ENCODE results near the gene TCF12.
A peak's percentile ranks its signal among the peaks of the same experiment; 100 is the strongest.

Gene TCF12

DNA sequence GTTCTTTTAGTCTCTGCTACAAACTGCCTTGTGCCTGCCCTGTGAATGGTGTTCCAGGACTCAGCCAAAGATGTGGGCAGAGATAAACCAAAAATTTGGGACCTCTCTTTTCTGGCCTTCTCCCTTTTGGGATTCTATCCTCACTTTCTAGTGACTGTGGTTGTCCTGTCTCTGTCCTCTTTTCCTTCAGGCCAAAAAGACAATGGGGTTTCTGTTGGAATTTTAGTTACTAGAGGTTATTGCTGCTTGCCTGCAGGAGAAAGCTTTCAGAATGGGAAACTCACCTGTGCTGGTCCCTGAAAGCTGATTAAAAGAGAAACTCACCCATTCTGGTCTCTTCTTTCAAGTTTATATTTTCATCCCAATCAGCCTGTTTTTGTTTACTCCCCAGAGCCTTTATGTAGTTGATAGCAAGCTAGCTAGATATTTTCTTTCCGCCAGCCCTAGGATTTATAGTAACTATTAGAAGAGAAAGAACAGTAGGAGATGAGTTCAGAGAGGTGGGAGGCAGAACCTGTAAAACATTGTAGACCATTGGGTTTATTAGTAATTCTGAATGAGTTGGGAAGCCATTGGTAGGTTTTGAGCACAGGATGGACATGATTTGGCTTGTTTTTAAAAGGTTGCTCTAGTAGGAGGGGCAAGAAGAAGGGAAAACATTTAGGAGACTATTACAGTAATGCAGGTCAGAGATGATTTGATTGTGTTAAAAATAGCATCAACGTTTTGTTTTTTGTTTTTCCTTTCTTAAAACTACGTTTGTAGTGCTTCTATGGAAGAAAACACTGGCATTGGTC is 138.9 kb downstream of the TCF12 start:
- DNase-seq = no peak

DNA sequence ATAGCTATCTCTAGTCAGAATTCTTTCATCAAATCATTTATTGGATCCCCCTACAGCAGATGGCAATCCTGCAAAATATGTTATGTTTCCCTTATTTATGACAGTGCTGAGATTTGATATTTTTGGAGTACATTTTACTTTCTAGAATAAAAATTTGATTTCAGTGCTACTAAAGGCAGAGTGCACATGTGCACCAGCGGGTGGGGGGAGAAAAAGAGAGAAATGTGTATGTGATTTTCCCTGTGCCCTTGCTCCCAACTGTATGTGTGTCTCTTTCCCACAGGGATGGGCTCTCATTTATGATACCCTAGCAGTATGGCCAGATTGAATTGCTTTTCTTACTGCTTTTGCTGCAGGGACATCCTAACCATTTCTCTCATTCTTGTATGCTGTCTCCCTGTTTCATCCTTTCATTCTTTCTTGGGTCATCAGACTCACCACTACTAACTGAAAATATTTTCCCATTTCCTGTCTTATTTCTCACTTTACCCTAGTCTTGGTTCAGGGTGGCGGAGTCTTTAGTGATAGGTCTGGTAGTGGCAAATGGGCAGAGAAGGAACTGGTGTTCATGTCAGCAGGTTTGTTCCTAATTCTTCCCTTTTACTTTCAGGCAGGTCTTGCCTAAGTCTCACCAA is 140.7 kb downstream of the TCF12 start:
- DNase-seq = no peak

DNA sequence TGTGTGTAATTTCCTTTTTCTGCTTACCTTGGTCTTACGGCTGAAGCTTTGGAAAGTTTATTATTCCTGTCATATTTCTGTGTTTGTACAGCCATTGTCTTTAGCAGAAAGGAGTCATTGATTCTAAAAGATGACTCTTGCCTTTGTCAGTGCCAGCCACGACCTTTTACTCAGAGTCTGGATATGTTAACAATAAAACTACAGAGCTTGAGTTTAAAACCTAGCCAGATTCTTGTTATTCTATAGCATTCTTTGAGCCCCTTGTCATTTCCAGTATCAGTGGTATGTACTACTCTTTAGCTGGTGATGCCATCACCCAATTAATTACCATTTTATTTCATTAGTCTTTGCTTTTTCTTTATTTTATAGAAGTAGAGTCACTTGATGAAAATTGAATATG is 142.4 kb downstream of the TCF12 start:
- no peak for DNase-seq

DNA sequence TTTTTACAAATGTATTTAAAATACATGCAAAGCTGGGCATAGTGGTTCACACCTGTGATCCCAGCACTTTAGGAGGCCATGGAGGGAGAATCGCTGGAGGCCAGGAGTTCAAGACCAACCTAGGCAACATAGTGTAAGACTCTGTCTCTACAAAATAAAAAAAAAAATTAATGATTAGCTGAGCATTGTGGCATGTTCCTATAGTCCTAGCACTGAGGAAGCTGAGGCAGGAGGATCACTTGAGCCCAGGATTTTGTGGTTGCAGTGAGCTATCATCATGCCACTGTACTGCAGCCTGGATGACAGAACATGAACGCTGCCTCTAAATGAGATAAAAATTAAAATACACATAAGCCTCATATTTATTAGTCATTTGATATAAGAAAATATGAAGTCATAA is 142.8 kb downstream of the TCF12 start:
- DNase-seq = no peak

DNA sequence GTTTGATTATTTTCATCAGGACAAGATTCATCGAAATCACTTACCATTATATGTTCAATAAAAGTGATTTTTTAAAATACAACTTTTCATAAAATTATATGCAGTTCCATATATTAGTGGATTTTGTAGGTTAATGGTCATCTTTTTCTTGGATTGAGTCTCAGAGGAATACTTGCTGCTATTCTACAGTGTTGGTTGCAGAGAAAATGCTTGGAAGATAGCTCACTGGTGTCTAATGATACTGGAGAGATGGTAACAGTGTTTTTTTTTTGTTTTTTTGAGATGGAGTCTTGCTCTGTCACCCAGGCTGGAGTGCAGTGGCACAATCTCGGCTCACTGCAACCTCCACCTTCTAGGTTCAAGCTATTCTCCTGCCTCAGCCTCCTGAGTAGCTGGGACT is 143.3 kb downstream of the TCF12 start:
- DNase-seq = no peak

DNA sequence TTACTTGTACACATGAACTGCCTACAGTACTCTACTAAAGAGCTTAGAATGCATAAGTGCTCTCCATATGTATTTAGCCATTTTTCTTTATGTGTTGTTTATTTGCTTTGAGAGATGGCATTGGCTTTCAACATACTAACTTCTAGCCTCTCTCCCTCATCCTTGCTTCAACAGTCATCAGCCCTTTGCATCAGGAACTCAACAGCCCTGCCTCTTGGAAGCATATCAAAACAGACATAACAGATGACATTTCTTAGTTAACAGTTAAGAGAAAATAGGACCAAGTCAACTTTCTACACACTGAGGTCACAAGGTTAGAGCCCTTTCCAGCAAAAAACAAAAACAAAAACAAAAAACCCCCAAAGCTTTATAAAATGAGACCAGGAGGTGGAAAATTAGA is 145.6 kb downstream of the TCF12 start:
- no peak for DNase-seq

DNA sequence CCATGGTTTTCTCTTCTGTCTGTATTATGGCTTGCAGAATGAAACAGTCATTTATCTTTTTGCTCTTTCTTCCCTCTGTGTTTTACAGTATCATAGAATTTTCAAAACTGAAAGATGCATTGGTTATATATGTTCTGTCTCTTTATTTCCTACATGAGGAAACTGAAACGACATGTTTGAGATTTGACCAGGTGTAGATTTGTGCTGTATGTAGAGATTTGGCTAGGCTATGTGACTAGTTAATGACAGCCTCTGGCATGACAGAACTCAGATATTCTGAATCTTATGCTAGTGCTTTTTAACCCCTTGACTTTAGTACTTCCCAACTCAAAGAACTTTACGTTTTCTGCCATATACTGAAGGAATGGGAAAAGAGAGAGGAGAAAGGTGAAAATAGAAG is 151.0 kb downstream of the TCF12 start:
- no peak for DNase-seq

DNA sequence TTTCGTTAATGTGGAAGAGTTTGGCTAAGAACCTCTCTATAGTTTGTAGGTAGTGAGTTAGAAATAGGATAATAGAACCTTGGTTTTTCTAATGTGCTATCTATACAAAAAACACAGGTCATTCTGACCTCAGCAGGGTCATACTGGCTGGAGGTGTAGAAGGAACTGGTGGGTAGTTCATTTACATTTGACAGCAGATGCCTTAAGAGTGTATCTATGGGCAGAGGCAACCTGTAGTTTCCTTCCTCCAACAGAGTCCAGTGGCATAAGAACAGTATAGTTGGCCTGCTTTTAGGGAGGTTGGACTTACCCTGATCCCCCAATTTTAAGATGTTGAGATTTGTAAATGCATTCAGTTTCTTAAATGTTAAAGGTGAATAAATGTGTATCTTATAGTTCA is 152.2 kb downstream of the TCF12 start:
- DNase-seq = no peak

DNA sequence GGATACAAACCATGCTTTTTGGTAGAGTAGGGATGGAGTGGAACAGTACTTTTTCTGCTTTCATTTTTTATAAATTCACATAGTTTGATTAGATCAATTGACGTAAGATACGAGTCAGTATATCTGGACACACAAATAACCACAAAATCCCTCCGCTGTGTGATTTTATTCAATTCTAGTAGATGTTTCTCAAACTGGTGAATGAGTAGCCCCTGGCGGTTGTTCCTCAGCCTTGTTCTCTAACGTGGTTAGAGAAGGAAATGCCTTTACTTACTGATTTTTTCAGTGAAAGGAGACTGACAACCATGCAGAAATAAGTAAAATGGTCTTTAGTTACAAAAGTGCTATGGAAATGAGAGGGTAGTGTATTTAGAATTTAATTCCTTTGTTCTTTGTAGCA is 161.0 kb downstream of the TCF12 start:
- DNase-seq = peak in 2 of 6 experiments; percentile 9 to 19

DNA sequence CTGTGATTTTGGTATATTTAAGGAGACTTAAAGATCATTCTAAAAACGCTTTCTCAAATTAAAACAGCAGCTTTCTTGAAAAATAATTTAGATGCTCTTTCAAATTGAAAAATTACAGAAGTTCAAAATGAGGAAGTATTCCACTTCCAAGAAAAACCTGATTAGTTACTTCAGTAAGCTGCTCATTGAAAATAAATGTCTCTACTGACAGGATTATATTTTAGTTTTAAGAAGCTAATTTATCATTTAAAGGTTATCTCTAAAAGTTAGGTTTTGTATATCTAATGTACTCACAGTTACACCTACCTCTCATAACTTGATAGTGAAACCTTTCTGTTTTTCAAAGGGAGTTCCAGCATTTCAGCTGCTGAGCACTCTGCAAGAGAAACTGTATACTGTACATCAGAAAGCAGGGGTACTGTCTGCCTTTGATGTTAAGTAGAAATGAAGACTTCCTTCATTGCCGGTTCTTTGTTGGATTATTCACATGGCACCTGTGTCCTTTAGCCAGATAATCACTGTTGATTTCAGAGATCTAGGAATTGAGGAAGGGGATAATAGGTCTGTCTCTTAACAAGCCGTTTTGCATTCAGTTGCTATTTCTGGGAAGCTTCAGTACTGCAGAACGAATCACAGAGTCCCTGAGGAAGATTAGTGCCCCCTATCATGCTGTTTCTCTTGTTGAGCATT is 161.6 kb downstream of the TCF12 start:
- DNase-seq = peak in 1 of 6 experiments; percentile 6

DNA sequence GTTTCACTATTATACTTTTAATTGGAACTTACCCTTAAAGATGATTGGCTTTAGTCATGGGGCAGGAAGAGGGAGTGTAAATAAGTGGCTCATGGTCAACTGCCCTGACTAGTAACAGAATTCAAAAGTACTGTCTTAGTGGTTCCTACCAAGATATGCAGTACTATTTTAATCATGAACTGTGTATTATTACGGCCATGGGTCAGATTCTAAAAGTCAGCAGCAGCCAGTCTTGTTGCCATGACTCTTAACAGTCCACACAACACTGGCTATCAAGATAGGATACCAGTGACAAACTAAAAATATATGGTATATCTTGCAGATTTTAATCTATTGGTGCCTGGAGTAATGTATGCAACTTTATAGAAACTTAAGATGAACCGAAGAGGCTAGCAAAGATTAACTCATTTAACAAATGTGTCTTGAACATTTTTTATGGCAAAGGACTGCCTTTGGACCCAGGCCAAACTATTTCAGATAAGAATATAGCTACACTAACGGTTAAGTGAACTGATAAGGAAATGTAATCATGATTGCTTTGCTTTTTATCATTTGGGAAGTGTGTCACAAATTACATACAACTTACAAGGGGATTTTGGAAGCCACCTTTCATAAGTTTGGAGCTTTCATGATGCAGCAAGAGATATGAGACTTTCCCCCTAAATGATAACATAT is 163.7 kb downstream of the TCF12 start:
- no peak for DNase-seq

DNA sequence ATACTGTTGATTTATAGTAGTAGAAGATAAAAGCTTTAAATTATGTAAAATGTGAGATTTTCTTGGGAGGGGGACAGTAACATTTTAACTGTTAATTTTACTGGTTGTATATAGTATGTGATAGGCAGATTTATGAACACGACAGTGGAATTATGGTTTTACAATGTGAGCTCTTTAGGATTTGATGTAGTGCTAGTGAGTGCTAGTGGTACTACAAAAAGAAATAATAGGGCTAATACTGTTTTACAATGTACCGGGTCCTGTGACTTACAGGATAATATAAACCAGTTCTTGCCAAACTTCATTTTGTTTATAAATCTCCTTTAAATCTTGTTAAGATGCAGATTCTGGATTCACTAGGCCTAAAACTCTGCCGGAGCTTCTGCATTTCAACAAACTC is 165.7 kb downstream of the TCF12 start:
- DNase-seq = no peak

DNA sequence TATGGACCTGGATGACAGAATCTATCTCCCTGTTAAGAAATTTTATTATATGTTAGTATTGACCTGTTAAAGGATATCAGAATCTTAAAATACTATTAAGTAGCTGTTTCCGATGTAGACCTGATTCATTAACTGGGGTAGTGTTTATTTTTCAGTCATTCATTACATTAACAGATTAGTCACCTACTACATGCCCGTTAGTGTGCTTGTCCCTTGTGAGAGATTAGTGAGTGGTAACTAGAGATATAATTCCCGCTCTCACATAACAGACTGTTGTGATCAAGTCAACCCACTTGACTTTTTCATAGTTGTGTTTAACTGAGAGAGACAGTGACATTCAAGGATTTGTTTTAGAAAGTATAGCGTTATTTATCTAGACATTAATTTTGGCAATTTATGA is 166.8 kb downstream of the TCF12 start:
- DNase-seq = no peak

DNA sequence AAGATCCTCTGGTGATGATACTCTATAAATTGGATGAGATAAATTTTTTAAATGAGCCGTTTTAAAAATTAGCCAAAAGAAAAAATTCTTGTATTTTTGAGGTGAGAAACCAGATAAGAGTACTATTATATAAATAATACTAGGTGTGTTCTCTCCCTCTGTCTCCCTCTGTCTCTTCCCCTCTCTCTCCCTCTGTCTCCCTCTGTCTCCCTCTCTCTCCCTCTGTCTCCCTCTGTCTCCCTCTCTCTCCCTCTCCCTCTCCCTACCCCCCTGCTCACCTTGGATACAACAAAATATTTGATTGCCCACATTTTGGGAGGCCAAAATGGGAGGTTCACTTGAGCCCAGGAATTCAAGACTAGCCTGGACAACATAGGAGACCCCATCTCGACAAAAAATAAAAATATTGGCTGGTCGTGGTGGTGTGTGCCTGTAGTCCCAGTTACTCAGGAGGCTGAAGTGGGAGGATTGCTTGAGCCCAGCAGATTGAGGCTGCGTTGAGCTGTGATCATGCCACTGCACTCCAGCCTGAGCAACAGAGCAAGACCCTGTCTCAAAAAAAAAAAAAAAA is 168.5 kb downstream of the TCF12 start:
- DNase-seq = no peak

DNA sequence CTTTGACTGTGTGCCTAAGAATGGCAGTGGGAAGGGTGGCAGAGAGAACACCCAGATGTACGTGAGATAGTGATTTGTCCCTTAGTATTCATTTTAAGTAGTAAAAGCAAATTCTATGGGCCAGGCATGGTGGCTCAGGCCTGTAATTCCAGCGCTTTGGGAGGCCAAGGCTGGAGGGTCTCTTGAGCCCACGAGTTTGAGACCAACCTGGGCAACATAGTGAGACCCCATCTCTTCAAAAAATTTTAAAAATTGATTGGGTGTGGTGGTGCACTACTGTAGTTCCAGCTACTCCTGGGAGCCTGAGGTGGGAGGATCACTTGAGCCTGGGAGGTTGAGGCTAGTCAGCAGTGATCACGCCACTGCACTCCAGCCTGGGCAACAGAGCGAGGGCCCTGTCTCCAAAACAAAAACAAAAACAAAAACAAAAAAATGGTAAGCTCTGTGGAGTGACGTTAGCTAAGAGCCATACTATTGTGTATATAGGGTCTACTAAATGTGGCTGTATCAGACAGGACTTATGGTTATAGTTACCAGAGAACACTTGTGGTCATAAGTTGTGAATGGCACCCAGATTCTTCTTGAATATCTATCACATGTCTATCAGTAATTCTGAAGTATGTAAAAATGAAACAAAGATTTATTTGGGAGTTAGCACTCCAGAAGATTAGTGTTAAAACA is 171.5 kb downstream of the TCF12 start:
- no peak for DNase-seq

DNA sequence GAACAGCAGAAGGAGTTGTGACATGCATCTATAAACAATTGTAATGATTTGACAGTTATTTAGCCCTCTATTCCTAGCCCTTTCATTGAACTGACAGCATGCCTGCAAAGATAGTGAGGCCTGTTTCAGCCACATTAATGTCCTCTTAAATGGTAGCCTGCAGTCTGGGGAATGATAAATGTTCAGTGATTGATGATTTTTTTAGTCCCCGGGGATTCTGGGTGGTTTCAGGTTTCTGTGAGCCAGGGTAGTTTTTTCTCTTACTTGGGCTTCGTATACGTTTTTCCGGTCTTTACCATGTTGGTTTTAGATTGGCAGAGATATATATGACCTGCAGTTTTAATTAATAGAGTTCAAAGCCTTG is 172.0 kb downstream of the TCF12 start:
- DNase-seq = no peak

DNA sequence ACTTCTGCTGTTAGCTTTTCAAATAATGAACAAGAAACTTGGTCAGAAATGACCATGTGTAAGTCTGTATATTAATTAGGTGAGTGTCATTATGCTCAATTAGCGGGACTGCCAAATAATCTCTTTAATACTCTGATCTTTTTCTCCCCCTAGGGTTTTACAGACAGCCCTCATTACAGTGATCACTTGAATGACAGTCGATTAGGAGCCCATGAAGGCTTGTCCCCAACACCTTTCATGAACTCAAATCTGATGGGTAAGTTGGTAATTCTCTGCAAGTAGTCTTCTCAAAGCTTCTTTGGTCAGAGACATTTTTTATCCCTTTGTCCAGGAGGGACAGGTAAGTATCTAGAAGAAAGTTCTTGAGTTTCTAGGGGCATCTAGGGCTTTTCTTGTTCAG is 173.2 kb downstream of the TCF12 start:
- no peak for DNase-seq

DNA sequence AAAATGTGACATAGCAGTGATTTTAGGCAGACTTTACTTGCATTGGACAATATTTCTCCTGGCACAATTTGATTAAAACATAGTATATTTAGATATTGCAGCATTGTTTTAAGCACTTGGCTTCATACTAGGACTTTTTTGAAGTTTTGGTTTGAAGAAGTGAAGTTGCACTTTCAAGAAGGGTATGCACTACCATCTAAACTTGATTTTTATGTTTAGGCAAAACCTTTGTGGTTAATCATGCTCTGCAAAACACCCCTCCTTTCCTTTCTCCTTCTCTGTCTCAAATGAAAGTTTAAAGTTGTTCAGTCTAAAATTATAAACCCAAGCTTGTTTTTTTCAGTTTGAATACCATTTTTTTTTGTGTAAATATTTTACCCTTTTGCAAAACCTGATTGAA is 173.8 kb downstream of the TCF12 start:
- no peak for DNase-seq

DNA sequence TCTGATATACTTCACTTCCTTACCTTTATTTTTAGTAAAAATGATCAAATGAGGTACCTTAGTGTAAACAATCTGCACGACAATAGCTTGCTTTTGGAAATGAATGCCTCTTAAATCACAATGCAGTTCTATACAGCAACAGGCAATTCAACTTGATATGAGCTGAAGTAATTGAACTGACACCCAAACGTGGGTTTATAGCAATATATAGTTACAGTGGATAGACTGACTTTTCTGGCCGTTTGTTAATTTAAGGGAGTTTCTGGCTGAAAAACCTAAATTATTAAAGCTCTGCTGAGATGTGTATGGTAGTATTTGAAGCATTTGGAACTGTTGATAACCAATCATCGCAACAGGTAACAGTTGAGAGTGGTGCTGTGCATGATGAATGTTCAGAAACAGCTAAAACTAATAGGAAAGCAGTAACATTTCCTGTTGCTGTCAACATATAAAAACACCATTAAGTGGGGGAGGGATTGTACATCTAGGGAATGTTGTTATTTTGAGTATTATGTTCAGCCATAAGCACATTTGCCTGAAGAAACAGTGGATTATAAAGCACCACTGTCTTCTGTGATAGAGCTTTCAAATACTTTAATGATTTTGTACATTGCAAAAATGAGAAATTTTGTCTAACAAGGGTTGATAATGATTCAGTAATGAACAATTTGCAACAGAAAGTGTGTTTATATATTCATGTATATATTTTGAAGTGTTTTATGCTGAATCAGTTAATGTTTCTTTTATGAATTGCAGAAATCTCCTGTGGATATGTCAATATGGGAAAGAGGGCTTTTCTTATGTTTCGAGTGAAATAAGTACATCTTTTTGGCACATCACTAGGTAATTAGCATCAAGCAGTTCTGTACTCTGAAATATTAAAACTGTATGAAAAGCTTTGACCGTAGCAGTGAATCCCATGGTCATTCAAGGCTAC is 176.1 kb downstream of the TCF12 start:
- DNase-seq = no peak

DNA sequence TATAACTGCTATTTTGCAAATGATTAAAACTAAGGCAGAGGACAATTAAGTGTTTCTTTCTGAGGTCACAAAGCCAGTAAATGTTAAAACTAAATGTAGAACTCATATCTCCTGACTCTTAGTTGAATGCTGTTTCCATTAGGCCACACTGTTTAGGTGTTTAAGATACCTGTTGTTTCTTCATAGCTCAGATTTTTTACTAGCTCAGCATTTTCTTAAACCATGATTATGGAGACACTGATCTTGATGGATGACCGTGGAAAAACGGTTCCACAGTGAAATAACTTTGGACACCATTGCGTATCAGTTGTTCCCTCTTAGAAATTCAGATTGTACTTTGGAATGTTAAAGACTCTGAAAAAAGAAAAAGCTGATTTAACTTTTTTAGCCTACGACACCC is 177.5 kb downstream of the TCF12 start:
- no peak for DNase-seq

DNA sequence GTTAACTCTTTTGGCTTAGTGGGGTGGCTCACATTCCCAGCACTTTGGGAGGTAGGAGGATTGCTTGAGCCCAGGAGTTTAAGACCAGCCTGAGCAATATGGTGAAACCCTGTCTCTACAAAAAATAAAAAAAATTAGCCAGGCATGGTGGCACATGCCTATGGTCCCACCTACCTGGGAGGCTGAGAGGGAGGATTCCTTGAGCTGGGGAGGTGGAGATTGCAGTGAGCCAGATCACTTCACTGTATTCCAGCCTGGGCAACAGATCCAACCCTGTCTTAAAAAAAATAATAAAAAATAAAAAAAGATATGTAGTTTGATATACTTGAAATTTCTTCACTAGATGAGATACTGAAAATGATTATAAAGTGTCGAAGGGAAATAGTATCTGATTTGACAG is 178.8 kb downstream of the TCF12 start:
- no peak for DNase-seq

Data from stimulated activated naive CD4-positive, alpha-beta T cell (primary cell).